ENCODE results near the gene GNAI3.

The GNAI3 gene

DNA sequence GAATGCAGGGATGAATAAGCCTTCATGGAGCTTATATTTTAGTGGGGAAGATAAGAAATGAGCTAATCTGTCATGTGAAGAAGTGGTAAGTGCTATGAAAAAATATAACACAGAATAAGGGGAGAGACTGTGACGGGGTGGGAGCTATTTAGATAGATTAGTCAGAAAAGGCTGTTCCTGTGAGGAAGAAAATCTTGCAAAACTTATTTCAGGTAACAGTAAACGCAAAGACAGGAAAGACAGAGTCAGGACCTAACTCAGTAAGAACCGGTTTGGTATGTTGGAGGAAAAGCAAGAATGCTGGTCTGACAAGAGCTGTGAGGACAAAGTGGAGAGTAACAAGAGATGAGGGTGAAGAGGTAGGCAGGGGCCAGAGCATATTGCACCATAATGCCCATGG, 22.0 kb downstream of the GNAI3 start:
- DNase-seq (ENCODE audit: low spot score in 2 of 2): no peak
- in situ Hi-C loops (cut with MboI; ENCODE audit: low sequenced_read_pairs): no loop called here
- no peaks in the 10 kb centered on the region for H3K36me3 ChIP-seq (replicated peaks)
- H3K27me3 ChIP-seq (ENCODE audit: low read depth): no peaks in the 10 kb centered on the region
- H3K4me1 ChIP-seq: peaks cover 11% of the 10 kb centered on the region
- no peaks in the 10 kb centered on the region for H3K9me3 ChIP-seq
- no peak overlapping the region for H3K4me3 ChIP-seq

- Histone ChIP-seq H3K4me3 (no peak overlapping the region), H3K9me3 (no peaks in the 10 kb centered on the region), H3K36me3 (replicated peaks) (no peaks in the 10 kb centered on the region; the same call in 1 of the 2 replicates), H3K27me3 (ENCODE audit: low read depth) (no peaks in the 10 kb centered on the region), H3K4me1 (peaks cover 11% of the 10 kb centered on the region)
- in situ Hi-C loops (cut with MboI; ENCODE audit: low sequenced_read_pairs): no loop called here
- peak; percentile 15 to 51 for DNase-seq (ENCODE audit: low spot score in 2 of 2)
Measured at GRCh38 chr1:109573785-109574184, 25.4 kb downstream of the GNAI3 start.

- Histone ChIP-seq H3K27me3 (ENCODE audit: low read depth) (no peaks in the 10 kb centered on the region), H3K4me3 (no peak overlapping the region), H3K36me3 (replicated peaks) (peaks cover 13% of the 10 kb centered on the region), H3K9me3 (no peaks in the 10 kb centered on the region), H3K4me1 (peaks cover under 1% of the 10 kb centered on the region)
- DNase-seq (ENCODE audit: low spot score in 2 of 2): no peak
- in situ Hi-C loops (cut with MboI; ENCODE audit: low sequenced_read_pairs): no loop called here
Measured at GRCh38 chr1:109578947-109579443, 30.6 kb downstream of the GNAI3 start.

DNA sequence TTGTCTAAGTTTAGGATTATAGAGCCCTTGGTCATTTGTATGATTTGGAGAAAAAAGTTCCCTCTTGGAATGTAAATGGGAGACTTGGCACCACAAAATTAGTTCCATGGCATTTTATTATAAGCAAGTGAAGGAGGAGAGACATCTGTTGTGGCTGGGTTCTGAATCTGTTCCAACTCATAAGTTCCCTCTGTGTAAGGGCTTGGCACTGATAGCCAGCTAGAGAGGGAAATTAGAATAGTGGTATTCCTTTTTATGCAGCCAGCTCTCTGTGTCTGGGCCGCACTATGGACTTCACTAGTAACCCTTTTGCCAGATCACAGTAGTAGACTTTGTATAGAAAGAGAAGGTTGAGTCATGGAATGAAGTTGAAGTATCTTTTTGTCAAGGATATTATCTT, 31.1 kb downstream of the GNAI3 start:
- Histone ChIP-seq H3K36me3 (replicated peaks) (peaks cover 15% of the 10 kb centered on the region), H3K27me3 (ENCODE audit: low read depth) (no peaks in the 10 kb centered on the region), H3K4me3 (no peak overlapping the region), H3K9me3 (no peaks in the 10 kb centered on the region), H3K4me1 (no peaks in the 10 kb centered on the region)
- no peak for DNase-seq (ENCODE audit: low spot score in 2 of 2)
- in situ Hi-C loops (cut with MboI; ENCODE audit: low sequenced_read_pairs): no loop called here

- no peak for DNase-seq (ENCODE audit: low spot score in 2 of 2)
- in situ Hi-C loops (cut with MboI; ENCODE audit: low sequenced_read_pairs): no loop called here
- Histone ChIP-seq H3K4me3 (no peak overlapping the region), H3K27me3 (ENCODE audit: low read depth) (no peaks in the 10 kb centered on the region), H3K4me1 (no peaks in the 10 kb centered on the region), H3K36me3 (replicated peaks) (peaks cover 39% of the 10 kb centered on the region), H3K9me3 (no peaks in the 10 kb centered on the region)
Measured at GRCh38 chr1:109582021-109582420, 33.6 kb downstream of the GNAI3 start.

- Histone ChIP-seq H3K36me3 (replicated peaks) (peaks cover 48% of the 10 kb centered on the region), H3K4me1 (no peaks in the 10 kb centered on the region), H3K27me3 (ENCODE audit: low read depth) (no peaks in the 10 kb centered on the region), H3K9me3 (no peaks in the 10 kb centered on the region), H3K4me3 (no peak overlapping the region)
- no peak for DNase-seq (ENCODE audit: low spot score in 2 of 2)
- in situ Hi-C loops (cut with MboI; ENCODE audit: low sequenced_read_pairs): no loop called here
Measured at GRCh38 chr1:109584766-109585165, 36.4 kb downstream of the GNAI3 start.

- H3K9me3 ChIP-seq: no peaks in the 10 kb centered on the region
- in situ Hi-C loops (cut with MboI; ENCODE audit: low sequenced_read_pairs): no loop called here
- no peaks in the 10 kb centered on the region for H3K27me3 ChIP-seq (ENCODE audit: low read depth)
- H3K36me3 ChIP-seq (replicated peaks): peaks cover 42% of the 10 kb centered on the region
- no peak overlapping the region for H3K4me3 ChIP-seq
- DNase-seq (ENCODE audit: low spot score in 2 of 2): no peak
- H3K4me1 ChIP-seq: no peaks in the 10 kb centered on the region
Measured at GRCh38 chr1:109586055-109586454, 37.6 kb downstream of the GNAI3 start.

DNA sequence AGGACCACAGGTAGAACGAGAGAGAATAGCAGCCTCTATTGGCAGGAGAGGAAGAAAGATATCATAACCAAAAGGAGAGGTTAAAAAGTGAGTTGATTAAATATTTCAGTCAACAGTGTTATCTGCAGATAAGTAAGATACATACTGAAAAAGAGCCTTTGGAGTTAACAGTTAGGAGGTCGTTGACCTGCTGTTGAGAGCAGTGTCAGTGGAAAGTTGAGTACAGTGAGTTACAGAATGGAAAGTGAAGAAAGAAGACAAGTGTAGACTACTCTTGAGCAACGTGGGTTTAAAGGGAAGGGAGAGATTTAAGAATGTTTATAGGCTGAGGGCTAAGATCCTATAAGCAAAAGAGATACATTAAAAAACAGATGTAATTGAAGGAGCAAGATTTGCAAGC, 40.8 kb downstream of the GNAI3 start:
- H3K36me3 ChIP-seq (replicated peaks): peaks cover 53% of the 10 kb centered on the region
- in situ Hi-C loops (cut with MboI; ENCODE audit: low sequenced_read_pairs): no loop called here
- no peak overlapping the region for H3K4me3 ChIP-seq

DNA sequence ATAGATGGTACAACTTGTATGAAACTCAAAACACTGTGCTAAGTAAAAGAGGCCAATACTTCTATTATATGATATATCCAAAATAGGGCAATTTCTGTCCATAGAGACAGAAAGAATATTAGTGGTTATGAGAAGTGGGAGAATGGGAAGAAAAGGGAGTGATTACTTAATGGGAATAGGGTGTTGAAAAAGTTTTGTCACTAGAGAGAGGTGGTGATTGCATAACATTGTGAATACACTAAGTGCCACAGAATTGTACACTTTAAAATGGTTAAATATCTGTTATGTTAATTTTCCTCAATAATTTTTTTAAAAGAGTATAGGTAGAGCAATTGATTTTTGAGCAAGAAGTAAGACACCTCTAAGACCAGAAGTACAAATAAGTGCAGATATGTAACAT, 41.3 kb downstream of the GNAI3 start:
- no peaks in the 10 kb centered on the region for H3K4me1 ChIP-seq
- H3K9me3 ChIP-seq: no peaks in the 10 kb centered on the region
- no peak for DNase-seq (ENCODE audit: low spot score in 2 of 2)
- H3K36me3 ChIP-seq (replicated peaks): peaks cover 50% of the 10 kb centered on the region
- no peaks in the 10 kb centered on the region for H3K27me3 ChIP-seq (ENCODE audit: low read depth)
- H3K4me3 ChIP-seq: no peak overlapping the region
- in situ Hi-C loops (cut with MboI; ENCODE audit: low sequenced_read_pairs): no loop called here

More for the DNA sequence above, 40.8 kb downstream of the GNAI3 start:
- Histone ChIP-seq H3K4me1 (no peaks in the 10 kb centered on the region), H3K9me3 (no peaks in the 10 kb centered on the region), H3K27me3 (ENCODE audit: low read depth) (no peaks in the 10 kb centered on the region)
- no peak for DNase-seq (ENCODE audit: low spot score in 2 of 2)

DNA sequence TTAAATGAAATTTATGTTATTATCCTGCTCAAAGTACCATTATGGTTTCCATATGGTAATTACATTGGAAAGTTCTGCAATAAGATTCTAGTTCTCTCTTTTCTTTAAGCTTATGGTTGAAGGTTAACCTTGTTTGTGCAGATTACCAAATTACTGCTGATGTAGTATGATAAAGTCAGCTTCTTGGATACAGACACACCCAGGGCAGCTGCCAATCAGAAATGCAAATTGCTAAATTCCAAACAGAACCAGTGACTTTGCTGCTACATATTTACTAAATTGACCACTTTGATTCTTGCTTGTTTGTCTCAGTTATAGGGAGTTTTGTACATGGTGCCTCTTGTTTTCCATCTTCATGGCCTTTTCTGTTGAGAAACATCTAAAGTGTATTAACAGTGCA, 44.5 kb downstream of the GNAI3 start:
- Histone ChIP-seq H3K4me3 (no peak overlapping the region), H3K36me3 (replicated peaks) (peaks cover 22% of the 10 kb centered on the region), H3K27me3 (ENCODE audit: low read depth) (no peaks in the 10 kb centered on the region), H3K4me1 (no peaks in the 10 kb centered on the region), H3K9me3 (no peaks in the 10 kb centered on the region)
- no peak for DNase-seq (ENCODE audit: low spot score in 2 of 2)
- in situ Hi-C loops (cut with MboI; ENCODE audit: low sequenced_read_pairs): no loop called here

- no peak for DNase-seq (ENCODE audit: low spot score in 2 of 2)
- in situ Hi-C loops (cut with MboI; ENCODE audit: low sequenced_read_pairs): no loop called here
- no peaks in the 10 kb centered on the region for H3K4me1 ChIP-seq
- no peaks in the 10 kb centered on the region for H3K9me3 ChIP-seq
- H3K4me3 ChIP-seq: no peak overlapping the region
- H3K36me3 ChIP-seq (replicated peaks): peaks cover 21% of the 10 kb centered on the region
- H3K27me3 ChIP-seq (ENCODE audit: low read depth): no peaks in the 10 kb centered on the region
Measured at GRCh38 chr1:109595531-109595930, 47.1 kb downstream of the GNAI3 start.

DNA sequence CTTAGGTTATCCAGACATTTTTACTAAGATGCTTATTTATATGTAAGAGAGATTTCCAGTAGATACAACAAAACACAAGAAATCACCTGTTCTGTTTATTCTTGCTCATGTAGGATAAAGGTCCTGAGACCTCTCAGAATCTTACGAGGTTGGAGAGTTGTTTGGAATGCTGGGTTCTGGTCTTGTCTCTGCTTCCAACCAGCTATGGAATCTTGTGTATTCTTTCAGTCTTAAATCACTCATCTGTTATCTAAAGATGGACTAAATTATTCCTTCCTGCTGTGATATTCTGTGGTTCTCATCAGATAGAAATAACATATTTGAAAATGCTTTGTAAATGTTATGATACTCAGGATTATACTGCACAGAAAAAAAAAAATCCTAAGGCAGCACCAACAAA, 49.7 kb downstream of the GNAI3 start:
- Histone ChIP-seq H3K9me3 (no peaks in the 10 kb centered on the region), H3K27me3 (ENCODE audit: low read depth) (no peaks in the 10 kb centered on the region), H3K4me1 (no peaks in the 10 kb centered on the region), H3K36me3 (replicated peaks) (peaks cover 10% of the 10 kb centered on the region), H3K4me3 (no peak overlapping the region)
- in situ Hi-C loops (cut with MboI; ENCODE audit: low sequenced_read_pairs): no loop called here
- no peak for DNase-seq (ENCODE audit: low spot score in 2 of 2)

DNA sequence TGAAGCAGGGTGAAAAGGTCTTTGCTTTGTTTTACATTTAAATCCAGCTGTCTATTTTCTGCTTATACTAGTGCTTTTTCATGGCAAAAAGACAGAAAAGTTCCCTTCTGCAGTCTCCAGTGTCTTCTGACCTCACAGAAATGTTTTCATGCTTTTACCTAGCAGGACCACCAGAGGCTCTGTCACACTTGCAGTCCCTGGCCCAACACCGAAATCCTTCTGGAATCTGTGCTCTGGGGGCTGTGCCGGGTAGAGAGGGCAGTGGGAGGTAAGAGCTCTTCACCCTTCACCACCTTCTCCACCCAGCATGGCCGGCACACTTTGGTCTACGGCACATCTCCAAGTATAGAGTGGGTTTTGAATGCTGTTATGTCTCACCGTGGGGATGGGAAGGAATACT, 50.2 kb downstream of the GNAI3 start:
- Histone ChIP-seq H3K36me3 (replicated peaks) (peaks cover 5% of the 10 kb centered on the region), H3K4me3 (no peak overlapping the region), H3K4me1 (no peaks in the 10 kb centered on the region), H3K27me3 (ENCODE audit: low read depth) (no peaks in the 10 kb centered on the region), H3K9me3 (no peaks in the 10 kb centered on the region)
- no peak for DNase-seq (ENCODE audit: low spot score in 2 of 2)
- in situ Hi-C loops (cut with MboI; ENCODE audit: low sequenced_read_pairs): no loop called here

DNA sequence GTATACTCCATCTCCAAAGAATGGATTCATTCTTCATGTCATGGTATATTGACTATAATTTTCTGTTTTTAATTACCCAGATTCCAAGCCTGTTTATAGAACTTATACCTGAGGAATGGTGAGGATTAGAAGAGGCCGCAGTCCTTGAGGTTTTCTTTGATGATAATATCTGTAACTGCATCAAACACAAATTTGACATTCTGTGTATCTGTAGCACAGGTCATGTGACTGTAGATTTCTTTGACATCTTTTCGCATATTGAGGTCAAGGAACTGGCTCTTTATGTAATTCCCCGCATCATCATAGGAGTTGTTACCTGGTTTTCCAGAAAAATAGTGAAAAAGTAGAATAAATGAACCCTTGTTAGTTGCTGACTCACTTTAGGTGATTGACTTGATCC, 54.8 kb downstream of the GNAI3 start:
- Histone ChIP-seq H3K27me3 (ENCODE audit: low read depth) (no peaks in the 10 kb centered on the region), H3K4me1 (no peaks in the 10 kb centered on the region), H3K4me3 (no peak overlapping the region), H3K36me3 (replicated peaks) (no peaks in the 10 kb centered on the region; the same call in 1 of the 2 replicates), H3K9me3 (no peaks in the 10 kb centered on the region)
- in situ Hi-C loops (cut with MboI; ENCODE audit: low sequenced_read_pairs): no loop called here
- DNase-seq (ENCODE audit: low spot score in 2 of 2): no peak

GRCh38 chr1:109605381-109605780, 57.0 kb downstream of the GNAI3 start:
- in situ Hi-C loops (cut with MboI; ENCODE audit: low sequenced_read_pairs): no loop called here
- DNase-seq (ENCODE audit: low spot score in 2 of 2): no peak
- Histone ChIP-seq H3K4me3 (no peak overlapping the region), H3K36me3 (replicated peaks) (no peaks in the 10 kb centered on the region; the same call in 1 of the 2 replicates), H3K9me3 (no peaks in the 10 kb centered on the region), H3K4me1 (no peaks in the 10 kb centered on the region), H3K27me3 (ENCODE audit: low read depth) (no peaks in the 10 kb centered on the region)
